Central memory CD4-positive, alpha-beta T cell (primary cell): Measurements from ENCODE around the gene ATF1.
A peak's percentile ranks its signal among the peaks of the same experiment; 100 is the strongest.
"Not testable (repeated sequence)": the region's sequence is repeated elsewhere in the genome, so short reads cannot be mapped to it uniquely, and the experiment has no call there.

Experiments
- DNase-seq: peaks from one replicate; pipeline ENCODE4 v3.0.0; 2022

The ATF1 gene

GRCh38 chr12:50806176-50806575, 42.3 kb downstream of the ATF1 start:
- no peak for DNase-seq

- DNase-seq, result not testable (repeated sequence)
Observed at GRCh38 chr12:50809131-50809530, 45.2 kb downstream of the ATF1 start.

GRCh38 chr12:50814921-50815320, 51.0 kb downstream of the ATF1 start:
- DNase-seq, result not testable (repeated sequence)

GRCh38 chr12:50820177-50820576, 56.3 kb downstream of the ATF1 start:
- DNase-seq, result no peak

GRCh38 chr12:50822082-50822481, 58.2 kb downstream of the ATF1 start:
- no peak for DNase-seq

GRCh38 chr12:50823724-50824123, 59.8 kb downstream of the ATF1 start:
- not testable (repeated sequence) for DNase-seq

- DNase-seq, result no peak
Observed at GRCh38 chr12:50824914-50825313, 61.0 kb downstream of the ATF1 start.

GRCh38 chr12:50825372-50825838, 61.5 kb downstream of the ATF1 start:
- DNase-seq, result peak; percentile 54

GRCh38 chr12:50828121-50828520, 64.2 kb downstream of the ATF1 start:
- DNase-seq, result no peak

- DNase-seq, result no peak
Observed at GRCh38 chr12:50828886-50829285, 65.0 kb downstream of the ATF1 start.

GRCh38 chr12:50833801-50834200, 69.9 kb downstream of the ATF1 start:
- not testable (repeated sequence) for DNase-seq

- DNase-seq, result no peak
Observed at GRCh38 chr12:50839042-50839441, 75.1 kb downstream of the ATF1 start.

- DNase-seq, result no peak
Observed at GRCh38 chr12:50840809-50841487, 77.0 kb downstream of the ATF1 start.

- no peak for DNase-seq
Observed at GRCh38 chr12:50841716-50842531, 78.0 kb downstream of the ATF1 start.

- DNase-seq, result no peak
Observed at GRCh38 chr12:50842637-50843493, 79.0 kb downstream of the ATF1 start, which contains the start of gene TMPRSS12. TMPRSS12 (plus strand) TSS chr12:50842926; CDS start chr12:50842965, 39 bp downstream.

- no peak for DNase-seq
Observed at GRCh38 chr12:50845021-50845647, 81.2 kb downstream of the ATF1 start.

GRCh38 chr12:50848963-50849362, 85.1 kb downstream of the ATF1 start:
- DNase-seq, result no peak

GRCh38 chr12:50855218-50855617, 91.3 kb downstream of the ATF1 start:
- DNase-seq, result not testable (repeated sequence)

GRCh38 chr12:50855679-50856078, 91.8 kb downstream of the ATF1 start:
- DNase-seq, result not testable (repeated sequence)

- no peak for DNase-seq
Observed at GRCh38 chr12:50859621-50860310, 95.9 kb downstream of the ATF1 start.

GRCh38 chr12:50862316-50862715, 98.4 kb downstream of the ATF1 start:
- DNase-seq, result no peak

- DNase-seq, result no peak
Observed at GRCh38 chr12:50865266-50865665, 101.4 kb downstream of the ATF1 start.
